IMR-90 (cell line): ENCODE results near the gene ROCK2.

Experiments
- BHLHE40 ChIP-seq: fragments of 150-350 bp; IDR thresholded peaks from 2 replicates; pipeline ENCODE4 v1.6.1; 2016; ENCODE audit warnings: mild to moderate bottlenecking, low read depth, low read length
- CTCF ChIP-seq: conservative IDR thresholded peaks from 2 replicates; pipeline ENCODE4 v1.5.1; 2012; ENCODE audit warnings: mild to moderate bottlenecking, low read depth, low read length, improper control_type of control experiment
- ELK1 ChIP-seq: fragments of 150-350 bp; IDR thresholded peaks from 2 replicates; pipeline ENCODE4 v1.6.1; 2016; ENCODE audit warnings: low read depth, mild to moderate bottlenecking, low read length, moderate library complexity, borderline replicate concordance
- MAFK ChIP-seq: IDR thresholded peaks from 2 replicates; pipeline ENCODE4 v1.6.1; 2012; ENCODE audit warnings: low read depth, low read length, improper control_type of control experiment
- MXI1 ChIP-seq: IDR thresholded peaks from 2 replicates; pipeline ENCODE4 v1.6.1; 2012; ENCODE audit warnings: low read depth, mild to moderate bottlenecking, low read length, moderate library complexity, borderline replicate concordance
- POLR2A ChIP-seq: IDR thresholded peaks from 2 replicates; pipeline ENCODE4 v1.6.1; 2012; ENCODE audit warnings: mild to moderate bottlenecking, low read depth, low read length
- RAD21 ChIP-seq: IDR thresholded peaks from 2 replicates; pipeline ENCODE4 v1.6.1; 2012; ENCODE audit warnings: low read length, improper control_type of control experiment
- RFX5 ChIP-seq: IDR thresholded peaks from 2 replicates; pipeline ENCODE4 v1.8.0; 2012; ENCODE audit warnings: low read depth, mild to moderate bottlenecking, low read length, moderate library complexity
- USF2 ChIP-seq: fragments of 150-350 bp; IDR thresholded peaks from 2 replicates; pipeline ENCODE4 v1.6.1; 2017; ENCODE audit warnings: mild to moderate bottlenecking, antibody characterized with exemption, low read length, low read depth

- TF ChIP-seq POLR2A (no peak), RFX5 (no peak), CTCF (no peak), MXI1 (no peak), RAD21 (no peak), ELK1 (no peak), USF2 (no peak), BHLHE40 (no peak), MAFK (no peak)
Observed at GRCh38 chr2:11260979-11261378, 83.5 kb downstream of the ROCK2 start.
